Measurements from ENCODE around the gene FUBP3. TPM values are rescaled to one million over a fixed set of nuclear protein-coding genes. Genes with fewer than 3 reads are reported as not detected.

The FUBP3 gene
- total RNA-seq, 4 donors from 2014 or later = 47.6 to 62.0 (median 52.4) TPM

DNA sequence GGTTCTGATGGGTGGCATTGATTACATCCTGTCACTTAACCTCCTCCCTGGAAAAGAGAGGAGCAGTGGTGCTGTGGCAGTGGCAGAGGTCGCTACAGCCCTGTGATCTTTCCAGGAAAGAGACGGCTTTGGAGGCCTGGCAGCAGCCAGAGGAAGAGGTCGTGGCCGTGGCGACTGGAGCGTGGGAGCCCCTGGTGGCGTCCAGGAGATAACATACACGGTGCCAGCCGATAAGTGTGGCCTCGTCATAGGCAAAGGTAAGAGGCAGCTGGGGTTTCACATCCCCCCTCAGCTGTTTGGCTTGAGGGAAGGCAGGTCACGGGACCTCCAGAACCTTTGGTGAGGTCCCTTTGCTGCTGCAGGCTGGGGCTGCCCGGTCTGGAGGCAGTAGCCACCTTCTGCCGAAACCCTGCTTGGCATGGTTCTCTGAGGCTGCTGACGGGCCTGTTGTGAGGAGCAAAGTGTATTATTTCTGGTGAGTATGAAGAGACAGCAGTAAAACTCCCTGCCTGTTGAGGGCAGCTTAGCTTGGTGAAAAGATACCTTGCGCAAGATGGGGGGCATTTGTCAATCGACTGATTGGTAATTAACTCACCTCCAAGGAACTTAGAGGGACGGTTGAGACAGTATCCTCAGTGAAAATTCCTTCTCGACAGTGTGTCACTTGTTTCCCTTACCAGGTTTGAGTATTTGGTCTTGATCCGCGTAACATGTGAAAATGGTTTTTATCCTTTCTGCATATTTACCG is 47.0 kb downstream of the FUBP3 start:
- ATAC-seq = no peak

DNA sequence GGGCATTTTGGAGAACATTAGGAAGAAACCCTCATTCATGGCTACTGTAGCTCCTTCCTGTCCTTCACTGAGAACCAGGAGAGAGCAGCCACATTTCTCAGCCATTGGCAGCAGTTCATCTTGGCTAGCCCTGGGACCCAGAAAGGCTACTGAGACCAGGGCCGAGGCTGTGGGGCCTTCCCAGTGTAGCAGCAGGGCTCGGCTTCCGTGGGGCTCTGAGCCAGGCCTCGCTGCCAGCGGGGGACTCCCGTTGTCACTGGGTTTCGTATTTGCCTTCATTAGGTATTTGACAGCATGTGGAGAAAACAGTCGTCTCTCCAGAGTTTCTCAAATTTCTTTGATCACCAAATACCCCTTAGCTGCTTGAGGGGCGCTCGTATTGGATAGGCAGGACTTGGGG is 47.7 kb downstream of the FUBP3 start:
- no peak overlapping the region for H3K4me3 ChIP-seq
- ATAC-seq = no peak
- no peak for TF ChIP-seq POLR2AphosphoS5 (IDR thresholded peaks at IDR 0.05)
- H3K36me3 ChIP-seq = peaks cover 0 to 100% of the 10 kb centered on the region in 2 donors
- no CpG with 5 or more reads among the region's 10 CpGs for WGBS, 2 donors (ENCODE audit: low coverage in 1 of 2)
- H3K9me3 ChIP-seq = no peaks in the 10 kb centered on the region
- no peak overlapping the region for H3K27ac ChIP-seq
- H3K27me3 ChIP-seq = no peaks in the 10 kb centered on the region
- no peaks in the 10 kb centered on the region for H3K4me1 ChIP-seq

More for the DNA sequence above, 47.0 kb downstream of the FUBP3 start:
- H3K9me3 ChIP-seq = no peaks in the 10 kb centered on the region
- H3K27ac ChIP-seq = no peak overlapping the region
- no peaks in the 10 kb centered on the region for H3K27me3 ChIP-seq
- peaks cover 0 to 100% of the 10 kb centered on the region in 2 donors for H3K36me3 ChIP-seq
- no peak overlapping the region for H3K4me3 ChIP-seq
- 75% methylated on average over 7 to 14 of the region's 21 CpGs for WGBS, 2 donors (ENCODE audit: low coverage in 1 of 2)
- TF ChIP-seq POLR2AphosphoS5 (IDR thresholded peaks at IDR 0.05) (no peak), EP300 (IDR thresholded peaks at IDR 0.05) (no peak)
- H3K4me1 ChIP-seq = no peaks in the 10 kb centered on the region

DNA sequence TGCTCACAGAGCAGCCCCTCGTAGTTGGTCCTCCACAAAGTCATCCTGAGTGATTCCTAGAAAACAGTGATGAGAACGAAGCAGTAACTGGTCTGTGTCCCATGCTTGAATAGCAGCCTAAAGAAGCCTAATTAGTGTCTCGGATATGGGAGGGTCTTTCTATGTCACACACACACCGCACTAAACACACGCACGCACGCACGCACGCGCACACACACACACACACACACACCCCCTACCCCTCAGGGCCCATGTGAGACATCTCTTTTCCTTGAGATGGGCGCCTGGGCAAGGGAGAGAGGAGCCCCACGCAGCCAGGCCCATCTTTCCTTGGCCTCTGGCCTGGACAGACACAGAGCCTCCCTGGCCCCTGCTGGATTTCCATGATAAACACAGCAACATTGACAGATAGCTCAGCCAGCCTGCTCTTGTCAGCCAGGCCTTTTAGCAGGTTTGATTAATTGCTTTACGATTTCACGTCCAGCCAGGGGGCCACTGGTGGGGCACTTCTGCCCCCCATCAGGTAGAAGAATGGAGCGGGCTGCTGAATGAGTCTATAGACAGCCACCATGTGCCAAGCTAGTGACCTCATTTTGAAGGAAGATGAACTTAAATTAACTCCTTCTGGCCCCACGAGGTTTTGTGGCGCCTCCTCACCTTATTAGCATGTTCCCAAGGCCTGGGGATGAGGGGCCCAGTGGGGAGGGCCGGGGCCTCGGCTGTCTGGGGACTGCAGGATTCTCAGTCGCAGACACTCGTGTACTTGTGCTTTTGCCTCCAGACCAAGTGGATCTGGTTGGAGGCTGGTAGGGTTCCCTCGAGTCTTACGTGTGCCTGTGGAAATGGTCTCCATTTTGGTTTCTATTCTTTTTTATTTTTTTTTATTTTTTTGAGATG is 48.8 kb downstream of the FUBP3 start:
- TF ChIP-seq POLR2A (IDR thresholded peaks at IDR 0.05) = no peak
- TF ChIP-seq, protein P1, sequence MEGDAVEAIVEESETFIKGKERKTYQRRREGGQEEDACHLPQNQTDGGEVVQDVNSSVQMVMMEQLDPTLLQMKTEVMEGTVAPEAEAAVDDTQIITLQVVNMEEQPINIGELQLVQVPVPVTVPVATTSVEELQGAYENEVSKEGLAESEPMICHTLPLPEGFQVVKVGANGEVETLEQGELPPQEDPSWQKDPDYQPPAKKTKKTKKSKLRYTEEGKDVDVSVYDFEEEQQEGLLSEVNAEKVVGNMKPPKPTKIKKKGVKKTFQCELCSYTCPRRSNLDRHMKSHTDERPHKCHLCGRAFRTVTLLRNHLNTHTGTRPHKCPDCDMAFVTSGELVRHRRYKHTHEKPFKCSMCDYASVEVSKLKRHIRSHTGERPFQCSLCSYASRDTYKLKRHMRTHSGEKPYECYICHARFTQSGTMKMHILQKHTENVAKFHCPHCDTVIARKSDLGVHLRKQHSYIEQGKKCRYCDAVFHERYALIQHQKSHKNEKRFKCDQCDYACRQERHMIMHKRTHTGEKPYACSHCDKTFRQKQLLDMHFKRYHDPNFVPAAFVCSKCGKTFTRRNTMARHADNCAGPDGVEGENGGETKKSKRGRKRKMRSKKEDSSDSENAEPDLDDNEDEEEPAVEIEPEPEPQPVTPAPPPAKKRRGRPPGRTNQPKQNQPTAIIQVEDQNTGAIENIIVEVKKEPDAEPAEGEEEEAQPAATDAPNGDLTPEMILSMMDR (IDR thresholded peaks at IDR 0.05) = no peak
- TF ChIP-seq EP300 (IDR thresholded peaks at IDR 0.05) = no peak
- TF ChIP-seq POLR2AphosphoS5 (IDR thresholded peaks at IDR 0.05) = no peak
- WGBS, 2 donors (ENCODE audit: low coverage in 1 of 2) = 40 to 44% methylated on average over 2 to 3 of the region's 23 CpGs
- Histone ChIP-seq H3K9me3 (no peaks in the 10 kb centered on the region), H3K4me3 (no peak overlapping the region), H3K36me3 (peaks cover 0 to 100% of the 10 kb centered on the region in 2 donors), H3K27ac (no peak overlapping the region), H3K27me3 (no peaks in the 10 kb centered on the region), H3K4me1 (no peaks in the 10 kb centered on the region)
- no peak for ATAC-seq

DNA sequence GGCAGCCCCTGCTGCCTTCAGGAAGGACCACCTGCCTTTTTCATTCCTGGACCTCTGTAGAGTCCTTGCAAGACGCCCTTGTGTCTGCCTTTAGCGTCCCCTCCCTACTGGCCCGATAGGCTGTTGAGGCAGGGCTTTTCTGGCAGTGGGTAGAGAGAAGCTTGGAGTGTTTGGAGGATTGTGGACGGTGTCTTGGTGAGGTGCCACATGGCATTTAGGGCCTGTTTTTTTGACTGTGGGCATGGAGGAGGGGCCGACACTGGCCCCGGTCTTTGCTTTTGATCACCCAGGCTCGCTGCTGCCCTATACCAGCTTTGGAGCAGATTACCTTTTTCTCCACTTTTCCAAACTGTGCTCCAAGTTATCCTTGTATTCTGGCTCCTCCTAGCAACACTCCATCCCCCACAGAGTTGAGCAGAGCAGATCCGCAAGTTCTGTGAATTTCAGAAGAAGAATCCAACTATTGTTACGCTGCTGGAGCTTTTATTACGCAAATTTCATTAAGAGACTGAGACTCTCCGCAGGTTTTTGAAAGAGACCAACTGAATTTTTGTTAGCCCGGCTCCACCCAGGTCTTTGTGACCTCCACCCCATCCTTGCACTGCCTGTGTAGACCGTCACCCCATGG is 50.2 kb downstream of the FUBP3 start:
- no peak for ATAC-seq
- H3K27ac ChIP-seq = no peak overlapping the region
- H3K4me3 ChIP-seq = no peak overlapping the region
- no peak for TF ChIP-seq POLR2AphosphoS5 (IDR thresholded peaks at IDR 0.05)
- TF ChIP-seq POLR2A (IDR thresholded peaks at IDR 0.05) = no peak
- TF ChIP-seq, protein P1 (IDR thresholded peaks at IDR 0.05) = no peak
- TF ChIP-seq EP300 (IDR thresholded peaks at IDR 0.05) = no peak
- no peaks in the 10 kb centered on the region for H3K27me3 ChIP-seq
- H3K9me3 ChIP-seq = no peaks in the 10 kb centered on the region
- WGBS, 2 donors (ENCODE audit: low coverage in 1 of 2) = 80% methylated on average over 10 of the region's 13 CpGs; no CpG with 5 or more reads in 1 of the 2 donors
- peaks cover 0 to 100% of the 10 kb centered on the region in 2 donors for H3K36me3 ChIP-seq
- no peaks in the 10 kb centered on the region for H3K4me1 ChIP-seq

DNA sequence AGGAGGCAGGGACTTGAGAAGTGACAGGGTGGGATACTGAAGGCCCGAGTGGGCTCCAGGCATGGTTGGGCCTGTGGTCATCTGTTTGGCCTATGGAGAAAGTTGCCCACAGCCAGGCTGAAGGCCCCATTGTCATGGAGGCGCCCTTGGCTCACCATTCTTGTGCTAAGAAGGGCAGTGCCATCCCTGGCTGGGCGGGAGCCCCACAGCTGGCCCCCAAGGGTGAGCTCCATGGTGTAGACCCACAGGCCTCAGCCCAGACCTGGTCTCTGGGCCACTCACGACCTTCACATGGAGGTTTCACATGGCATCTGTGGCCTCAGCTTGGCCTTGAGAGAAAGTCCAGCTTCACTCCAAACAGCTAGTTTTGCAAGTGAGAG is 50.7 kb downstream of the FUBP3 start:
- Histone ChIP-seq H3K36me3 (peaks cover 0 to 100% of the 10 kb centered on the region in 2 donors), H3K4me1 (no peaks in the 10 kb centered on the region), H3K27ac (no peak overlapping the region), H3K9me3 (no peaks in the 10 kb centered on the region), H3K4me3 (no peak overlapping the region), H3K27me3 (no peaks in the 10 kb centered on the region)
- WGBS, 2 donors (ENCODE audit: low coverage in 1 of 2) = 80% methylated on average over 2 of the region's 4 CpGs; no CpG with 5 or more reads in 1 of the 2 donors
- ATAC-seq = no peak
- TF ChIP-seq POLR2A (IDR thresholded peaks at IDR 0.05) = no peak
- TF ChIP-seq, protein P1 (IDR thresholded peaks at IDR 0.05) = no peak
- no peak for TF ChIP-seq POLR2AphosphoS5 (IDR thresholded peaks at IDR 0.05)
- no peak for TF ChIP-seq EP300 (IDR thresholded peaks at IDR 0.05)

Measured in gastroesophageal sphincter (tissue), 4 donors.